Ecto neural progenitor cell (in vitro differentiated cells): ENCODE measurements around the gene IQCH.

ENCODE experiments used
- DNase-seq: peaks from one replicate; pipeline ENCODE4 v3.0.0-alpha.2; 2018; ENCODE audit warnings: low spot score

Gene IQCH

GRCh38 chr15:67254238-67255175, at the start of gene IQCH, which contains the start of gene AAGAB:
IQCH (plus strand) TSS chr15:67254786; CDS start chr15:67254897, 111 bp downstream.
AAGAB (minus strand) TSS chr15:67254661; CDS start chr15:67254631, 30 bp downstream.
- peak; percentile 99 for DNase-seq

- DNase-seq: no peak
Measured at GRCh38 chr15:67207555-67208207, 46.9 kb upstream of the IQCH start.

GRCh38 chr15:67208396-67208795, 46.2 kb upstream of the IQCH start:
- no peak for DNase-seq

- no peak for DNase-seq
Measured at GRCh38 chr15:67210555-67211168, 43.9 kb upstream of the IQCH start.

GRCh38 chr15:67212684-67213367, 41.8 kb upstream of the IQCH start:
- no peak for DNase-seq

GRCh38 chr15:67215102-67215501, 39.5 kb upstream of the IQCH start:
- DNase-seq: no peak

- no peak for DNase-seq
Measured at GRCh38 chr15:67216859-67217258, 37.7 kb upstream of the IQCH start.

GRCh38 chr15:67218428-67218827, 36.2 kb upstream of the IQCH start:
- no peak for DNase-seq

- DNase-seq: no peak
Measured at GRCh38 chr15:67219288-67219687, 35.3 kb upstream of the IQCH start.

- DNase-seq: no peak
Measured at GRCh38 chr15:67224889-67225288, 29.7 kb upstream of the IQCH start.

- DNase-seq: no peak
Measured at GRCh38 chr15:67225336-67225735, 29.2 kb upstream of the IQCH start.

GRCh38 chr15:67227431-67227830, 27.2 kb upstream of the IQCH start:
- DNase-seq: no peak

- DNase-seq: no peak
Measured at GRCh38 chr15:67227846-67228245, 26.7 kb upstream of the IQCH start.

- DNase-seq: no peak
Measured at GRCh38 chr15:67228286-67228685, 26.3 kb upstream of the IQCH start.

GRCh38 chr15:67230504-67230903, 24.1 kb upstream of the IQCH start:
- DNase-seq: no peak

GRCh38 chr15:67232591-67232990, 22.0 kb upstream of the IQCH start:
- DNase-seq: no peak

- DNase-seq: no peak
Measured at GRCh38 chr15:67240235-67241131, 14.1 kb upstream of the IQCH start.

- no peak for DNase-seq
Measured at GRCh38 chr15:67241132-67241855, 13.3 kb upstream of the IQCH start.

GRCh38 chr15:67242708-67243111, 11.9 kb upstream of the IQCH start:
- no peak for DNase-seq

GRCh38 chr15:67244971-67245478, 9.6 kb upstream of the IQCH start:
- no peak for DNase-seq
